Mesenchymal stem cell (in vitro differentiated cells and primary cell): ENCODE results near the gene CYP46A1.
A peak's percentile ranks its signal among the peaks of the same experiment; 100 is the strongest.

Experiments
- DNase-seq: peaks from one replicate; pipeline ENCODE4 v3.0.0-alpha.2; 2013
- H2AFZ ChIP-seq: one replicate; pipeline ENCODE4 v1.6.1; 2013; ENCODE audit warnings: low read depth, mild to moderate bottlenecking, control low read depth, inconsistent platforms, low read length, moderate library complexity
- H2AK5ac ChIP-seq: 2 replicates; pipeline ENCODE4 v1.6.1; 2013; ENCODE audit warnings: low read length, moderate library complexity, mild to moderate bottlenecking, inconsistent platforms; ENCODE audit not compliant: severe bottlenecking
- H2BK120ac ChIP-seq: one replicate; pipeline ENCODE4 v1.6.1; 2013; ENCODE audit warnings: low read depth, mild to moderate bottlenecking, inconsistent platforms, low read length, moderate library complexity
- H2BK12ac ChIP-seq, 2 experiments: one replicate each; pipeline ENCODE4 v1.6.1; 2013; ENCODE audit warnings: inconsistent platforms in 2 of 2, low read length in 2 of 2, mild to moderate bottlenecking in 2 of 2, moderate library complexity in 2 of 2, control low read depth in 1 of 2
- H2BK15ac ChIP-seq: one replicate; pipeline ENCODE4 v1.6.1; 2013; ENCODE audit warnings: mild to moderate bottlenecking, low read depth, inconsistent platforms; ENCODE audit not compliant: poor library complexity, severe bottlenecking
- H2BK5ac ChIP-seq: 2 replicates; pipeline ENCODE4 v1.6.1; 2013; ENCODE audit warnings: low read depth, mild to moderate bottlenecking, low read length, control low read depth, inconsistent platforms; ENCODE audit not compliant: poor library complexity, severe bottlenecking
- H3K14ac ChIP-seq, 2 experiments: one replicate each; pipeline ENCODE4 v1.6.1; 2013; ENCODE audit warnings: inconsistent platforms in 2 of 2, low read length in 2 of 2, control low read depth in 1 of 2, mild to moderate bottlenecking in 1 of 2, moderate library complexity in 1 of 2
- H3K18ac ChIP-seq, 2 experiments: one replicate each; pipeline ENCODE4 v1.6.1; 2013; ENCODE audit warnings: inconsistent platforms in 2 of 2, low read length in 2 of 2, control low read depth in 1 of 2, low read depth in 1 of 2, mild to moderate bottlenecking in 1 of 2
- H3K23ac ChIP-seq, 2 experiments: one replicate each; pipeline ENCODE4 v1.6.1; 2013; ENCODE audit warnings: inconsistent platforms in 2 of 2, low read length in 2 of 2, mild to moderate bottlenecking in 2 of 2, moderate library complexity in 2 of 2, control low read depth in 1 of 2
- H3K27ac ChIP-seq: 2 replicates; pipeline ENCODE4 v1.5.1; 2013; ENCODE audit warnings: mild to moderate bottlenecking, moderate library complexity, low read length, control low read depth, inconsistent platforms; ENCODE audit not compliant: poor library complexity, severe bottlenecking
- H3K27me3 ChIP-seq, 2 experiments: 2 replicates each; pipeline versions ENCODE4 v1.6.1 to v1.7.0; 2013; ENCODE audit warnings: low read length in 2 of 2, mild to moderate bottlenecking in 2 of 2, moderate library complexity in 2 of 2, control low read depth in 1 of 2, inconsistent platforms in 1 of 2; ENCODE audit not compliant: control insufficient read depth in 1 of 2, insufficient read depth in 1 of 2
- H3K36me3 ChIP-seq, 2 experiments: 2 replicates each; pipeline versions ENCODE4 v1.6.1 to v1.7.0; 2013; ENCODE audit warnings: low read length in 2 of 2, control low read depth in 1 of 2, inconsistent platforms in 1 of 2, low read depth in 1 of 2, mild to moderate bottlenecking in 1 of 2; ENCODE audit not compliant: insufficient read depth in 2 of 2, control insufficient read depth in 1 of 2
- H3K4ac ChIP-seq, 2 experiments: one replicate each; pipeline ENCODE4 v1.6.1; 2013; ENCODE audit warnings: inconsistent platforms in 2 of 2, low read length in 2 of 2, mild to moderate bottlenecking in 2 of 2, moderate library complexity in 2 of 2, control low read depth in 1 of 2, low read depth in 1 of 2
- H3K4me1 ChIP-seq: 2 replicates; pipeline ENCODE4 v1.6.1; 2013; ENCODE audit warnings: low read depth, low read length, control low read depth; ENCODE audit not compliant: control insufficient read depth, insufficient read depth
- H3K4me2 ChIP-seq: 2 replicates; pipeline ENCODE4 v1.6.1; 2013; ENCODE audit warnings: low read length, mild to moderate bottlenecking, inconsistent platforms; ENCODE audit not compliant: poor library complexity, severe bottlenecking
- H3K4me3 ChIP-seq, 2 experiments: 2 replicates each; pipeline versions ENCODE4 v1.5.1 to v1.7.0; 2013; ENCODE audit warnings: low read length in 2 of 2, mild to moderate bottlenecking in 2 of 2, control low read depth in 1 of 2, low read depth in 1 of 2; ENCODE audit not compliant: insufficient read depth in 1 of 2
- H3K79me1 ChIP-seq: replicated peaks from 2 replicates; pipeline ENCODE4 v1.6.1; 2013; ENCODE audit warnings: mild to moderate bottlenecking, control low read depth, low read length, inconsistent platforms; ENCODE audit not compliant: poor library complexity, severe bottlenecking
- H3K9ac ChIP-seq: 2 replicates; pipeline ENCODE4 v1.7.0; 2013; ENCODE audit warnings: mild to moderate bottlenecking, low read length, moderate library complexity
- H3K9me3 ChIP-seq: 2 replicates; pipeline ENCODE4 v1.7.0; 2013; ENCODE audit warnings: mild to moderate bottlenecking, low read length; ENCODE audit not compliant: control insufficient read depth
- H4K8ac ChIP-seq: one replicate; pipeline ENCODE4 v1.6.1; 2013; ENCODE audit warnings: inconsistent platforms, mild to moderate bottlenecking, low read length, moderate library complexity
- H4K91ac ChIP-seq: one replicate; pipeline ENCODE4 v1.6.1; 2013; ENCODE audit warnings: mild to moderate bottlenecking, low read length, inconsistent platforms
- WGBS: methylation state at CpG from one replicate; pipeline ENCODE4 v1.1.7; 2013; ENCODE audit warnings: mixed read lengths; 5-methylcytosine and 5-hydroxymethylcytosine counted together

The CYP46A1 gene

GRCh38 chr14:99667821-99668220, 16.3 kb upstream of the CYP46A1 start:
- Histone ChIP-seq H2AK5ac (no peak overlapping the region), H3K4me1 (peaks cover 2% of the 10 kb centered on the region), H3K4me3 (no peak overlapping the region), H2BK15ac (no peak overlapping the region), H3K4me2 (no peak overlapping the region), H4K8ac (no peak overlapping the region), H3K9me3 (no peaks in the 10 kb centered on the region), H3K36me3 (no peaks in the 10 kb centered on the region), H3K23ac (no peak overlapping the region), H2BK12ac (no peak overlapping the region), H3K79me1 (no peaks in the 10 kb centered on the region), H4K91ac (no peak overlapping the region), H3K9ac (no peak overlapping the region), H3K27ac (no peak overlapping the region), H3K18ac (no peak overlapping the region), H3K4ac (no peak overlapping the region), H3K27me3 (peaks cover 4 to 10% of the 10 kb centered on the region in 2 experiments), H2BK120ac (no peak overlapping the region), H2BK5ac (no peak overlapping the region), H3K14ac (no peak overlapping the region), H2AFZ (no peak overlapping the region)
- DNase-seq: no peak
- 92% methylated on average over 9 of the region's 9 CpGs for WGBS

DNA sequence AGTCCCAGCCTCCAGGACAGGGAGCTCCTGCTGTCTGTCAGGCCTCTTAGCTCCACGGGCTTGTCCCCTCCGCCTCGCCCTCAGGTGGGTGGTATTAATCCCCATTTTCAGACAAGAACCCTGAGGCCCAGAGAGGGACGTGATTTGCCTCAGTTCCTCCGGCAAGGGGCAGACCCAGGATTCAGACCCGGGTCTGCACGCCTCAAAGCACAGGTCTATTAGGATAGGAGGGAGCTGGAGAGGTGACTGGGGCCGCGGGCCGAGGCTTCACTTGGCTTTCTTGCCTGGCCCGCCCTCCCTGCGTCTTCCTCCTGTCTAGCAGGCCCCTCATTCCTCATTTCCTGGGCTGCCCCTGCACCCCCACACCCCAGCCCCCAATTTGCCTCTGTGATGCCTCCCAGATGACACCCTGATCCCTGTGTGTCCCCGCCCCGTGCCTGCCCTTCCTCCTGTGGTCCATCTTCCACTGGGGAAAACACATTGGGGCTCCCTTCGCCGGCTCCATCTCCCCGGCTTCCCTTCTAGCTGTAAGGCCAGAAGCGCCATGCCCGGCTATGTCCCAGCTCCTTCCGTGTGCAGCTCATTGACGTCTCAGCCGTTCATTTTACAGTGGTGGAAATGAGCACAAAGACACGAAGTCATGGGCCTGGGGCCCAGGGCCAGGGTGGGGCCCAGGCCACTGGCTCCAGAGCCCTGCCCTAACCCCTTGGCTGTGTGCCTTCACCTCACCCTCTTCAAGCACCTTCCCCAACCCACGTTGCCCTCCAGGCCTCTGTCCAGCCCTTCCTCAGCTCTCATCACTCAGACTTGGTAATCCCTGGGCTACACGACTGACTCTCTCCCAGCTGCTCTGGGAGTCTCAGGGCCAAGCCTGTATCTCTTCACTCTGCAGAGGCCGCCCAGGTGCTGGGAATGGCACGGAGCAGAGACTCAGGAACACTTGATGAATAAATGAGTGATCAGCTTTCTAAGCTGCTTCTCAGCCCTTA, 15.5 kb upstream of the CYP46A1 start:
- Histone ChIP-seq H3K23ac (no peak overlapping the region), H3K4me3 (no peak overlapping the region), H3K18ac (no peak overlapping the region), H3K4ac (no peak overlapping the region), H3K36me3 (no peaks in the 10 kb centered on the region), H3K27me3 (peaks cover 4 to 10% of the 10 kb centered on the region in 2 experiments), H2AK5ac (no peak overlapping the region), H3K79me1 (no peaks in the 10 kb centered on the region), H3K4me1 (peaks cover 2% of the 10 kb centered on the region), H3K4me2 (no peak overlapping the region), H3K9ac (no peak overlapping the region), H3K14ac (no peak overlapping the region), H2BK5ac (no peak overlapping the region), H2BK120ac (no peak overlapping the region), H3K9me3 (no peaks in the 10 kb centered on the region), H2AFZ (no peak overlapping the region), H4K8ac (no peak overlapping the region), H4K91ac (no peak overlapping the region), H3K27ac (no peak overlapping the region), H2BK15ac (no peak overlapping the region), H2BK12ac (no peak overlapping the region)
- DNase-seq: no peak
- WGBS: 84% methylated on average over 23 of the region's 27 CpGs

DNA sequence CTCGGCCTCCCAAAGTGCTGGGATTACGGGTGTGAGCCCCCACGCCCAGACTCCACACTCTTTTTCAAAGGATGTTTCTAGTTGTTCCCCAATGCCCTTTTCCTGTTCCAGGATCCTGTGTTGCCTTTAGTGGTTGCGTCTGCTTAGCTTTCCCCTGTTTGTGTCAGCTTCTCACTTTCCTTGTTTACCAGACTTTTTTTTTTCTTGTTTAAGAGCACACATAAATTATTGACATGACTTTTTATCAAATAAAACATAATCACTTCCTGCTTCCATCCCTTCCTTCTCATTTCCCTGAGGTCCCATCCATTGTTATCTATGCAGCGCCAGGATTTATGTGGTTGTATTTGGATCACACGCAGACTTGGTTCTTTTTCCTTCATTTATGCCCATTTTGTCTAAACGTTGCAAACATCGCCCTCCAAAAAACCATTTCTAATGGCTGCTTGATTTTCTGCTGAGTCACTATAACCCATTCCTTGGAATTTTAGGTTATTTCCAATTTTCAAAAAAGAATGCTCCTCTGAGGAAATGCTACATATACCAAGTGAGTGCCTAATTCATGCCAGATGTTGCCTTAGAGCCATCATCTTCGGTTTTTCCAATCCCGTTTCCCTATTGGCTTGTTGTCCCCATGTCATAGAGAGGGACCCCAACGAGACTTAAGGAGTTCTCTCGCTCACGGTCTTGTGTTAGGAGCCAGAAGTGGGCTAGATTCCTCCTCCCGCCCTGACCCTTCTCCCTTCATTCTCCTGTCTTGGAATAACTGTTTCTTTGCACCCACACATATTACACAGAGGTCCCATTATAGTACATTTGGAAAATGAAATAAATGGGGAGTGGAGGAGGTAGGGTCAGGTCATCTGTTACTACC, 13.5 kb upstream of the CYP46A1 start:
- no peak overlapping the region for H3K4me2 ChIP-seq
- no peaks in the 10 kb centered on the region for H3K9me3 ChIP-seq
- H3K36me3 ChIP-seq: peaks cover 0 to 2% of the 10 kb centered on the region in 2 experiments
- H3K14ac ChIP-seq: no peak overlapping the region
- no peak overlapping the region for H2BK15ac ChIP-seq
- H3K23ac ChIP-seq: no peak overlapping the region
- DNase-seq: no peak
- H3K79me1 ChIP-seq: no peaks in the 10 kb centered on the region
- no peak overlapping the region for H2AFZ ChIP-seq
- no peak overlapping the region for H2BK5ac ChIP-seq
- H3K4me3 ChIP-seq: peak overlapping the region in 1 of 2 experiments; percentile 7
- peak overlapping the region; percentile 12 for H3K9ac ChIP-seq
- H4K8ac ChIP-seq: no peak overlapping the region
- no peak overlapping the region for H2AK5ac ChIP-seq
- no peak overlapping the region for H2BK120ac ChIP-seq
- peaks cover 4 to 10% of the 10 kb centered on the region in 2 experiments for H3K27me3 ChIP-seq
- H3K27ac ChIP-seq: no peak overlapping the region
- H4K91ac ChIP-seq: no peak overlapping the region
- WGBS: 62% methylated on average over 13 of the region's 14 CpGs
- H3K4me1 ChIP-seq: no peaks in the 10 kb centered on the region
- no peak overlapping the region for H2BK12ac ChIP-seq
- no peak overlapping the region for H3K18ac ChIP-seq
- H3K4ac ChIP-seq: no peak overlapping the region
